HG02763 (cell line): Measurements from ENCODE around the gene NUTM2B.
"Not testable (repeated sequence)": the region's sequence is repeated elsewhere in the genome, so short reads cannot be mapped to it uniquely, and the experiment has no call there.

Source experiments
- ATAC-seq: cut with Tn5 transposase; IDR thresholded peaks from one replicate; pipeline ENCODE4 v1.9.1; 2021; ENCODE audit warnings: mild to moderate bottlenecking, moderate library complexity; ENCODE audit not compliant: unreplicated experiment

The NUTM2B gene

GRCh38 chr10:79702927-79703326 is at the start of gene NUTM2B:
NUTM2B (plus strand) TSS chr10:79703227; CDS start chr10:79703610, 383 bp downstream.
- not testable (repeated sequence) for ATAC-seq

- not testable (repeated sequence) for ATAC-seq
Measured at GRCh38 chr10:79663287-79663686, 39.7 kb upstream of the NUTM2B start.

- not testable (repeated sequence) for ATAC-seq
Measured at GRCh38 chr10:79664686-79665085, 38.3 kb upstream of the NUTM2B start.

- not testable (repeated sequence) for ATAC-seq
Measured at GRCh38 chr10:79669248-79669788, 33.7 kb upstream of the NUTM2B start.

- not testable (repeated sequence) for ATAC-seq
Measured at GRCh38 chr10:79674878-79675277, 28.1 kb upstream of the NUTM2B start.

- ATAC-seq: not testable (repeated sequence)
Measured at GRCh38 chr10:79683026-79683883, 19.8 kb upstream of the NUTM2B start.

GRCh38 chr10:79683884-79684720 is 18.9 kb upstream of the NUTM2B start:
- ATAC-seq: not testable (repeated sequence)

GRCh38 chr10:79685044-79685685 is 17.9 kb upstream of the NUTM2B start:
- ATAC-seq: peak; percentile 98

GRCh38 chr10:79686595-79686994 is 16.4 kb upstream of the NUTM2B start:
- ATAC-seq: not testable (repeated sequence)

GRCh38 chr10:79687406-79688150 is 15.4 kb upstream of the NUTM2B start:
- ATAC-seq: not testable (repeated sequence)

GRCh38 chr10:79688798-79689197 is 14.2 kb upstream of the NUTM2B start:
- not testable (repeated sequence) for ATAC-seq

GRCh38 chr10:79696596-79696995 is 6.4 kb upstream of the NUTM2B start:
- ATAC-seq: not testable (repeated sequence)

- not testable (repeated sequence) for ATAC-seq
Measured at GRCh38 chr10:79697141-79697540, 5.9 kb upstream of the NUTM2B start.

- ATAC-seq: not testable (repeated sequence)
Measured at GRCh38 chr10:79700381-79700944, 2.6 kb upstream of the NUTM2B start.

GRCh38 chr10:79707017-79707416 is 4.0 kb downstream of the NUTM2B start:
- ATAC-seq: not testable (repeated sequence)

GRCh38 chr10:79714976-79715375 is 11.9 kb downstream of the NUTM2B start:
- not testable (repeated sequence) for ATAC-seq

- not testable (repeated sequence) for ATAC-seq
Measured at GRCh38 chr10:79716917-79717579, 14.0 kb downstream of the NUTM2B start.

- ATAC-seq: not testable (repeated sequence)
Measured at GRCh38 chr10:79720000-79720399, 17.0 kb downstream of the NUTM2B start.

GRCh38 chr10:79726620-79727019 is 23.6 kb downstream of the NUTM2B start:
- ATAC-seq: not testable (repeated sequence)
